ENCODE results near the gene PDCD4. TPM values are rescaled to one million over a fixed set of nuclear protein-coding genes. Genes with fewer than 3 reads are reported as not detected.

PDCD4 gene
- total and polyA plus RNA-seq, 2 of the 8 experiments (the other 6 are each of a cell fraction or from before 2014, with no cell fraction given): 3.3 to 26.8 TPM

- no peak overlapping the region for H3K9ac ChIP-seq (replicated peaks in 1 of 4; ENCODE audit: extremely low read depth in 1 of 4, low read depth in 3 of 4, low read length in 3 of 4)
- no peak overlapping the region for H3K23ac ChIP-seq (ENCODE audit: insufficient read length)
- no peak overlapping the region for H2AFZ ChIP-seq (ENCODE audit: low read length)
- H3K79me1 ChIP-seq (ENCODE audit: low read depth, low read length): no peaks in the 10 kb centered on the region; the same call in 1 of the 2 replicates
- CTCF ChIA-PET (ENCODE audit: partially characterized antibody): interaction anchor here (0.9 to 1.0 kb wide), 2 partner anchors 17 to 41 kb away, joined by 3 read pairs; no protein-coding TSS in a partner anchor
- H4K20me1 ChIP-seq (replicated peaks in 1 of 2; ENCODE audit: control insufficient read depth in 1 of 2, insufficient read depth in 2 of 2, low read length in 2 of 2): no peaks in the 10 kb centered on the region
- H3K79me2 ChIP-seq (ENCODE audit: control insufficient read depth in 1 of 2, insufficient read depth in 2 of 2, low read length in 2 of 2): peaks cover 0 to 11% of the 10 kb centered on the region in 2 experiments; a peak in 2 of 4 replicates
- H2BK120ac ChIP-seq (replicated peaks; ENCODE audit: low read depth, low read length): no peak overlapping the region
- no peak overlapping the region for H2BK12ac ChIP-seq (ENCODE audit: low read depth, low read length)
- no peak overlapping the region for H3K4me3 ChIP-seq (ENCODE audit: extremely low read depth in 1 of 4, insufficient read depth in 2 of 4, low read depth in 3 of 4, low read length in 4 of 4)
- H3K27me3 ChIP-seq (replicated peaks in 1 of 4; ENCODE audit: control insufficient read depth in 3 of 4, extremely low read depth in 1 of 4, insufficient read depth in 3 of 4, low read length in 3 of 4): no peaks in the 10 kb centered on the region
- H2BK15ac ChIP-seq (ENCODE audit: low read length): no peak overlapping the region
- no peak overlapping the region for H3K4me2 ChIP-seq (ENCODE audit: insufficient read depth in 1 of 2, low read depth in 2 of 2, low read length in 2 of 2)
- 86% methylated on average over 2 of the region's 2 CpGs; no CpG with 5 or more reads in 1 of the 2 experiments for WGBS, 2 experiments (ENCODE audit: extremely low coverage in 1 of 2, insufficient coverage in 1 of 2, insufficient read length in 1 of 2, insufficient replicate concordance in 2 of 2, low coverage in 1 of 2, low lambda C conversion rate in 2 of 2, missing lambda C conversion rate in 1 of 2)
- no peak for FAIRE-seq
- H3K4ac ChIP-seq (replicated peaks; ENCODE audit: insufficient read length, low read depth, low read length): no peak overlapping the region
- H3K27ac ChIP-seq (ENCODE audit: low read depth, low read length): no peak overlapping the region
- H4K91ac ChIP-seq (replicated peaks; ENCODE audit: insufficient read length, low read length): no peak overlapping the region
- no peak overlapping the region for H2BK5ac ChIP-seq (ENCODE audit: low read depth, low read length)
- peaks cover 0 to 7% (median 0%) of the 10 kb centered on the region in 4 experiments; a peak in 1 of 8 replicates for H3K36me3 ChIP-seq (ENCODE audit: control insufficient read depth in 2 of 4, insufficient read depth in 4 of 4, low read length in 3 of 4)
- H3K9me3 ChIP-seq (ENCODE audit: insufficient read depth in 2 of 2, low read depth in 1 of 2, low read length in 1 of 2): no peaks in the 10 kb centered on the region
- H3K56ac ChIP-seq (replicated peaks; ENCODE audit: insufficient read length, low read depth, low read length): no peak overlapping the region
- H2AK5ac ChIP-seq (ENCODE audit: low read depth, low read length): no peak overlapping the region
- H3K14ac ChIP-seq (ENCODE audit: insufficient read length): no peak overlapping the region
- no peak overlapping the region for H3K18ac ChIP-seq (ENCODE audit: extremely low read depth, low read length)
- no peak for DNase-seq (ENCODE audit: low read depth in 1 of 2, low spot score in 2 of 2)
- no peak overlapping the region for H4K5ac ChIP-seq (ENCODE audit: insufficient read length, low read depth, low read length)
- H3K4me1 ChIP-seq (replicated peaks in 1 of 4; ENCODE audit: control insufficient read depth in 3 of 4, insufficient read depth in 4 of 4, low read length in 3 of 4): peaks cover under 1 to 4% (median 4%) of the 10 kb centered on the region in 4 experiments; a peak in 4 of 7 replicates
- H2BK20ac ChIP-seq (ENCODE audit: low read length): no peak overlapping the region
- no peak overlapping the region for H4K8ac ChIP-seq (ENCODE audit: extremely low read depth, insufficient read depth, low read length)
- H3K23me2 ChIP-seq (ENCODE audit: low read depth, low read length): peaks cover 2% of the 10 kb centered on the region; the same call in 1 of the 2 replicates
- POLR2A ChIA-PET (ENCODE audit: partially characterized antibody): no interaction called here
Observed at GRCh38 chr10:110876000-110876399, 4.3 kb downstream of the PDCD4 start.
